GM23338 (cell line): ENCODE data around the gene ST8SIA4. TPM values are rescaled to one million over a fixed set of nuclear protein-coding genes. Genes with fewer than 3 reads are reported as not detected.
A peak's percentile ranks its signal among the peaks of the same experiment; 100 is the strongest.

ENCODE experiments used
- ATAC-seq: fragments of 200-7000 bp; cut with Tn5 transposase; 3 replicates; pipeline ENCODE4 v1.9.1; 2020
- DNase-seq: peaks from one replicate; pipeline ENCODE4 v3.0.0-alpha.2; 2015; ENCODE audit warnings: low spot score
- H2AFZ ChIP-seq: fragments of 200-600 bp; sonication (generic); 2 replicates; pipeline ENCODE4 v1.8.0; 2016; ENCODE audit warnings: antibody characterized with exemption, mild to moderate bottlenecking, moderate library complexity
- H3F3A ChIP-seq: fragments of 200-600 bp; sonication (generic); replicated peaks from 2 replicates; pipeline ENCODE4 v1.8.0; 2017; ENCODE audit warnings: antibody characterized with exemption, mixed run types, low read depth
- H3K27ac ChIP-seq: fragments of 200-600 bp; sonication (generic); 2 replicates; pipeline ENCODE4 v1.6.1; 2016; ENCODE audit warnings: low read depth
- H3K27me3 ChIP-seq: fragments of 200-600 bp; sonication (generic); 2 replicates; pipeline ENCODE4 v1.8.0; 2016; ENCODE audit warnings: mild to moderate bottlenecking, mixed run types, moderate library complexity; ENCODE audit not compliant: insufficient read depth
- H3K36me3 ChIP-seq: fragments of 200-600 bp; sonication (generic); 2 replicates; pipeline ENCODE4 v1.8.0; 2016; ENCODE audit warnings: mild to moderate bottlenecking; ENCODE audit not compliant: insufficient read depth
- H3K4me1 ChIP-seq: fragments of 200-600 bp; sonication (generic); 2 replicates; pipeline ENCODE4 v1.8.0; 2016; ENCODE audit warnings: mild to moderate bottlenecking, moderate library complexity; ENCODE audit not compliant: insufficient read depth
- H3K4me2 ChIP-seq: fragments of 200-600 bp; sonication (generic); 2 replicates; pipeline ENCODE4 v1.7.1; 2017; ENCODE audit warnings: mixed run types
- H3K4me3 ChIP-seq: fragments of 200-600 bp; sonication (generic); 2 replicates; pipeline ENCODE4 v1.6.1; 2016; ENCODE audit warnings: mixed run types
- H3K79me2 ChIP-seq: fragments of 200-600 bp; sonication (generic); replicated peaks from 2 replicates; pipeline ENCODE4 v1.8.0; 2017; ENCODE audit warnings: mild to moderate bottlenecking; ENCODE audit not compliant: insufficient read depth
- H3K9me2 ChIP-seq: fragments of 200-600 bp; sonication (generic); 2 replicates; pipeline ENCODE4 v1.8.0; 2017; ENCODE audit not compliant: insufficient read depth
- H4K20me1 ChIP-seq: fragments of 200-600 bp; sonication (generic); replicated peaks from 2 replicates; pipeline ENCODE4 v1.8.0; 2017; ENCODE audit warnings: mild to moderate bottlenecking; ENCODE audit not compliant: insufficient read depth
- H3K27ac Mint-ChIP-seq: 2 replicates; pipeline ENCODE4 v1.8.0; 2020; ENCODE audit warnings: inconsistent platforms, mild to moderate bottlenecking, moderate library complexity, mixed read lengths
- H3K27me3 Mint-ChIP-seq: 3 replicates; pipeline ENCODE4 v1.8.0; 2022; ENCODE audit warnings: low read depth, mild to moderate bottlenecking, moderate library complexity, mixed read lengths, inconsistent platforms; ENCODE audit not compliant: insufficient read depth, poor library complexity
- H3K36me3 Mint-ChIP-seq: 3 replicates; pipeline ENCODE4 v1.8.0; 2021; ENCODE audit warnings: low read depth, mild to moderate bottlenecking, inconsistent platforms, moderate library complexity, mixed read lengths
- H3K4me1 Mint-ChIP-seq: 3 replicates; pipeline ENCODE4 v1.8.0; 2020; ENCODE audit warnings: mild to moderate bottlenecking, inconsistent platforms, mixed read lengths
- H3K4me3 Mint-ChIP-seq: 3 replicates; pipeline ENCODE4 v1.8.0; 2021; ENCODE audit warnings: moderate library complexity, mild to moderate bottlenecking, inconsistent platforms, mixed read lengths
- H3K9me3 Mint-ChIP-seq: 3 replicates; pipeline ENCODE4 v1.8.0; 2020; ENCODE audit warnings: moderate library complexity, mild to moderate bottlenecking, inconsistent platforms, mixed read lengths
- CREB1 ChIP-seq: fragments of 250-450 bp; sonication (Bioruptor Pico); IDR thresholded peaks from 2 replicates; pipeline ENCODE4 v1.5.0; 2020; ENCODE audit warnings: low read depth, mild to moderate bottlenecking, moderate library complexity
- CTCF ChIP-seq, 2 experiments: fragments of 200-600 bp in 1 of 2; sonication (generic) in 1 of 2; conservative IDR thresholded peaks; 2 replicates each; pipeline versions ENCODE4 v1.5.1 to v1.6.1; 2016 to 2017; ENCODE audit warnings: antibody characterized with exemption in 2 of 2, low read depth in 2 of 2, mild to moderate bottlenecking in 2 of 2, moderate library complexity in 1 of 2
- EZH2 ChIP-seq: fragments of 200-600 bp; sonication (generic); IDR thresholded peaks from one replicate; pipeline ENCODE4 v1.8.0; 2017; ENCODE audit warnings: antibody characterized with exemption, mild to moderate bottlenecking, low read depth; ENCODE audit not compliant: unreplicated experiment
- EZH2phosphoT487 ChIP-seq: fragments of 200-600 bp; sonication (generic); IDR thresholded peaks from one replicate; pipeline ENCODE4 v1.8.1; 2018; ENCODE audit warnings: antibody characterized with exemption; ENCODE audit not compliant: unreplicated experiment
- JUNB ChIP-seq: IDR thresholded peaks from one replicate; pipeline ENCODE4 v1.6.1; 2016; ENCODE audit warnings: antibody characterized with exemption; ENCODE audit not compliant: unreplicated experiment
- NANOG ChIP-seq: IDR thresholded peaks from 2 replicates; pipeline ENCODE4 v1.6.1; 2016; ENCODE audit warnings: antibody characterized with exemption, borderline replicate concordance
- POLR2AphosphoS5 ChIP-seq: IDR thresholded peaks from 2 replicates; pipeline ENCODE4 v1.6.1; 2016; ENCODE audit warnings: antibody characterized with exemption, low read depth
- REST ChIP-seq: IDR thresholded peaks from one replicate; pipeline ENCODE4 v1.6.1; 2018; ENCODE audit warnings: antibody characterized with exemption; ENCODE audit not compliant: unreplicated experiment
- STAT1 ChIP-seq: IDR thresholded peaks from one replicate; pipeline ENCODE4 v1.6.1; 2016; ENCODE audit warnings: antibody characterized with exemption; ENCODE audit not compliant: unreplicated experiment
- ZNF114 ChIP-seq: fragments of 250-450 bp; sonication (Bioruptor Pico); IDR thresholded peaks from 2 replicates; pipeline ENCODE4 v1.5.0; 2020; ENCODE audit warnings: mild to moderate bottlenecking, moderate library complexity
- ZNF331 ChIP-seq: fragments of 250-450 bp; sonication (Bioruptor Pico); IDR thresholded peaks from 2 replicates; pipeline ENCODE4 v1.5.0; 2020; ENCODE audit warnings: low read depth, mild to moderate bottlenecking, moderate library complexity
- ZNF462 ChIP-seq: fragments of 250-450 bp; sonication (Bioruptor Pico); IDR thresholded peaks from 2 replicates; pipeline ENCODE4 v1.5.0; 2020; ENCODE audit warnings: mild to moderate bottlenecking, moderate library complexity
- polyA plus RNA-seq: library from polyadenylated mRNA; unstranded; fragments of >200 nt; fragmentation: Nextera tagmentation; extraction: Ambion mirVana; gene quantifications from 2 replicates; pipeline ENCODE4 v1.2.1, GENCODE V29; 2016
- total RNA-seq: library from RNA; depleted of rRNA; stranded (reverse); fragments of >200 nt; shearing (Covaris generic); gene quantifications from 2 replicates; pipeline ENCODE4 v1.2.3, GENCODE V29; 2014
- TF ChIP-seq, protein P1 (sequence below): IDR thresholded peaks from 2 replicates; pipeline ENCODE4 v1.6.1; 2016; ENCODE audit warnings: antibody characterized with exemption

Gene ST8SIA4
- total and polyA plus RNA-seq, 2 experiments from 2014 or later = 0.11 to 0.28 TPM

DNA sequence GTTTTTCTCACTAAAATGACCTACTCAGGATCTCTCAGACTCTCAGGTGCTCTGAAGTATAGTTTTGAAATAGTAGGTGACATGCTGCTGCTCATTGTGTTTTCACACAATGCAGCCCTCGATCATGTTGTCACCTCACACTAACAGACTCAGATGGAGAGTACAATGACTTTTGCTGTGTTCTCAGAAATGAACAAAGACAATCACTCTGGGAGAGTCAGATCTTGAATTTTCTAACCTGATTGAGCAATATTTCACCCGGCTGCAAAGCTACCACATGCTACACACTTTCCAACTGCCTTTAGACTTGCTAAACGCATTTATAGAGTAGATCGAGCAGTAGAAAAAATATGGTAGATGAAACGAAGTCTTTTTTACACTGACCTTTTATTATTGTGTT is 113.4 kb downstream of the ST8SIA4 start:
- H3K27me3 ChIP-seq = no peaks in the 10 kb centered on the region
- no peaks in the 10 kb centered on the region for H3K36me3 ChIP-seq
- H3F3A ChIP-seq = no peaks in the 10 kb centered on the region
- peaks cover 22% of the 10 kb centered on the region for H3K4me1 Mint-ChIP-seq
- peaks cover 11% of the 10 kb centered on the region; the same call in 1 of the 2 replicates for H3K4me1 ChIP-seq
- H3K27me3 Mint-ChIP-seq = peaks cover 2% of the 10 kb centered on the region
- no peaks in the 10 kb centered on the region for H3K9me2 ChIP-seq
- peaks cover 17% of the 10 kb centered on the region for H3K36me3 Mint-ChIP-seq
- TF ChIP-seq EZH2 (no peak), ZNF114 (CRISPR knock-in tag) (no peak), JUNB (no peak), ZNF331 (CRISPR knock-in tag) (no peak), ZNF462 (CRISPR knock-in tag) (no peak), EZH2phosphoT487 (no peak), CREB1 (CRISPR knock-in tag) (no peak), STAT1 (no peak), NANOG (no peak), POLR2AphosphoS5 (no peak), REST (no peak), CTCF (conservative IDR thresholded peaks at IDR 0.05; ENCODE audit: low read depth in 2 of 2) (no peak)
- TF ChIP-seq, protein P1, sequence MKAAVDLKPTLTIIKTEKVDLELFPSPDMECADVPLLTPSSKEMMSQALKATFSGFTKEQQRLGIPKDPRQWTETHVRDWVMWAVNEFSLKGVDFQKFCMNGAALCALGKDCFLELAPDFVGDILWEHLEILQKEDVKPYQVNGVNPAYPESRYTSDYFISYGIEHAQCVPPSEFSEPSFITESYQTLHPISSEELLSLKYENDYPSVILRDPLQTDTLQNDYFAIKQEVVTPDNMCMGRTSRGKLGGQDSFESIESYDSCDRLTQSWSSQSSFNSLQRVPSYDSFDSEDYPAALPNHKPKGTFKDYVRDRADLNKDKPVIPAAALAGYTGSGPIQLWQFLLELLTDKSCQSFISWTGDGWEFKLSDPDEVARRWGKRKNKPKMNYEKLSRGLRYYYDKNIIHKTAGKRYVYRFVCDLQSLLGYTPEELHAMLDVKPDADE = no peak
- H3K27ac ChIP-seq = no peak overlapping the region
- no peak overlapping the region for H3K27ac Mint-ChIP-seq
- DNase-seq (no peak), ATAC-seq (no peak)
- no peaks in the 10 kb centered on the region for H4K20me1 ChIP-seq
- peaks cover 37% of the 10 kb centered on the region for H3K9me3 Mint-ChIP-seq
- no peak overlapping the region for H3K4me3 Mint-ChIP-seq
- H3K79me2 ChIP-seq = no peaks in the 10 kb centered on the region
- H2AFZ ChIP-seq = peak overlapping the region; percentile 9; the same call in 1 of the 2 replicates
- H3K4me2 ChIP-seq = no peak overlapping the region
- H3K4me3 ChIP-seq = no peak overlapping the region
